Upper lobe of left lung (tissue), 6 donors: Measurements from ENCODE around the gene MTIF2. TPM values are rescaled to one million over a fixed set of nuclear protein-coding genes. Genes with fewer than 3 reads are reported as not detected.
"Not testable (repeated sequence)": the region's sequence is repeated elsewhere in the genome, so short reads cannot be mapped to it uniquely, and the experiment has no call there.

Source experiments
- ATAC-seq, 2 donors: fragments of 200-7000 bp; cut with Tn5 transposase; one replicate each; pipeline ENCODE4 v1.9.1; 2022; ENCODE audit warnings: mild to moderate bottlenecking in 2 of 2, moderate library complexity in 2 of 2; ENCODE audit not compliant: low FRiP score in 2 of 2
- DNase-seq, 2 donors: peaks; one replicate each; pipeline ENCODE4 v3.0.0-alpha.2; 2019 to 2020
- H3K27ac ChIP-seq, 4 donors: fragments of 200-600 bp; sonication (generic); one replicate each; pipeline ENCODE4 v1.5.1; 2016 to 2019
- H3K27me3 ChIP-seq, 4 donors: fragments of 200-600 bp; sonication (generic); one replicate each; pipeline ENCODE4 v1.5.1; 2017 to 2019
- H3K36me3 ChIP-seq, 4 donors: fragments of 200-600 bp; sonication (generic); one replicate each; pipeline ENCODE4 v1.5.1; 2016 to 2019
- H3K4me1 ChIP-seq, 4 donors: fragments of 200-600 bp; sonication (generic); one replicate each; pipeline ENCODE4 v1.5.1; 2018 to 2019
- H3K4me3 ChIP-seq, 4 donors: fragments of 200-600 bp; sonication (generic); one replicate each; pipeline ENCODE4 v1.5.1; 2017 to 2019; ENCODE audit warnings: mild to moderate bottlenecking in 2 of 4, moderate library complexity in 1 of 4
- H3K9me3 ChIP-seq, 4 donors: fragments of 200-600 bp; sonication (generic); one replicate each; pipeline ENCODE4 v1.5.1; 2018 to 2019
- EP300 ChIP-seq, 4 donors: sonication (generic); formaldehyde crosslinking; IDR thresholded peaks; one replicate each; pipeline ENCODE4 v1.5.1; 2017; ENCODE audit warnings: antibody characterized with exemption in 4 of 4, control low read depth in 2 of 4
- POLR2A ChIP-seq, 4 donors: fragments of 450-650 bp; IDR thresholded peaks; one replicate each; pipeline ENCODE4 v1.5.1; 2016 to 2017; ENCODE audit warnings: antibody characterized with exemption in 4 of 4, mild to moderate bottlenecking in 2 of 4
- POLR2AphosphoS5 ChIP-seq, 2 donors: sonication (generic); formaldehyde crosslinking; IDR thresholded peaks; one replicate each; pipeline ENCODE4 v1.5.1; 2017; ENCODE audit warnings: antibody characterized with exemption in 2 of 2
- WGBS, 2 donors: methylation state at CpG; one replicate each; pipeline ENCODE4 v1.1.5; 2017 to 2018; 5-methylcytosine and 5-hydroxymethylcytosine counted together
- total RNA-seq, 6 donors: library from RNA; depleted of rRNA in 4 of 6; stranded (reverse); fragments of >200 nt in 4 of 6; gene quantifications; one replicate each; pipeline versions ENCODE4 v1.1.0 to v1.2.1, GENCODE V29; 2016 to 2021
- TF ChIP-seq, protein P1 (sequence below), 6 experiments: fragments of 450-650 bp in 4 of 6; fragments of 200-600 bp in 2 of 6; sonication (generic) in 2 of 6; IDR thresholded peaks; one replicate each; pipeline ENCODE4 v1.5.1; 2016 to 2019; ENCODE audit warnings: antibody characterized with exemption in 6 of 6
- donor health status: DM: no; HTN: no; CAD: no; lungs with moderate emphysema.
- donor health status: DM: no; HTN: yes; CAD: no; lungs with severe emphysema.

MTIF2 gene
- total RNA-seq, 6 donors from 2014 or later: 15.0 to 45.1 (median 22.8) TPM

DNA sequence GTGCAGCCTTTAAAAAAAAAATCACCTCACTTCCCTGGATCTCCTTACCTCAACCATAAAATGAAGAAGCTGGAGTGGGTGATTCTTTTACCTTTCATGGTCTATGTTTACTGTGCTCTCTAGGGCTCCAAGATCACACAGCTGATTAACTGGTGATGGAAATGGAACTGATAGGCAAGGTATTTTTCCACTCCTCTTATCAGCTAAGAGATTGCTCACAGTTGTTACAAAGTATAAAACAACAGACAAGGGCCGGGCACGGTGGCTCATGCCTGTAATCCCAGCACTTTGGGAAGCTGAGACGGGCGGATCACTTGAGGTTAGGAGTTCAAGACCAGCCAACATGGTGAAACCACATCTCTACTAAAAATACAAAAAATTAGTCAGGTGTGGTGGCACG lies 22.0 kb downstream of the MTIF2 start:
- no peaks in the 10 kb centered on the region for H3K9me3 ChIP-seq
- TF ChIP-seq POLR2AphosphoS5 (IDR thresholded peaks at IDR 0.05) (no peak), EP300 (IDR thresholded peaks at IDR 0.05) (no peak), POLR2A (IDR thresholded peaks at IDR 0.05) (no peak)
- TF ChIP-seq, protein P1, sequence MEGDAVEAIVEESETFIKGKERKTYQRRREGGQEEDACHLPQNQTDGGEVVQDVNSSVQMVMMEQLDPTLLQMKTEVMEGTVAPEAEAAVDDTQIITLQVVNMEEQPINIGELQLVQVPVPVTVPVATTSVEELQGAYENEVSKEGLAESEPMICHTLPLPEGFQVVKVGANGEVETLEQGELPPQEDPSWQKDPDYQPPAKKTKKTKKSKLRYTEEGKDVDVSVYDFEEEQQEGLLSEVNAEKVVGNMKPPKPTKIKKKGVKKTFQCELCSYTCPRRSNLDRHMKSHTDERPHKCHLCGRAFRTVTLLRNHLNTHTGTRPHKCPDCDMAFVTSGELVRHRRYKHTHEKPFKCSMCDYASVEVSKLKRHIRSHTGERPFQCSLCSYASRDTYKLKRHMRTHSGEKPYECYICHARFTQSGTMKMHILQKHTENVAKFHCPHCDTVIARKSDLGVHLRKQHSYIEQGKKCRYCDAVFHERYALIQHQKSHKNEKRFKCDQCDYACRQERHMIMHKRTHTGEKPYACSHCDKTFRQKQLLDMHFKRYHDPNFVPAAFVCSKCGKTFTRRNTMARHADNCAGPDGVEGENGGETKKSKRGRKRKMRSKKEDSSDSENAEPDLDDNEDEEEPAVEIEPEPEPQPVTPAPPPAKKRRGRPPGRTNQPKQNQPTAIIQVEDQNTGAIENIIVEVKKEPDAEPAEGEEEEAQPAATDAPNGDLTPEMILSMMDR (IDR thresholded peaks at IDR 0.05): no peak
- ATAC-seq (no peak), DNase-seq (no peak)
- no peaks in the 10 kb centered on the region for H3K4me1 ChIP-seq
- WGBS, 2 donors: 92 to 93% methylated on average over 5 of the region's 5 CpGs
- H3K27ac ChIP-seq: no peak overlapping the region
- H3K4me3 ChIP-seq: no peak overlapping the region
- peaks cover 6 to 80% (median 27%) of the 10 kb centered on the region in 4 donors for H3K36me3 ChIP-seq
- no peaks in the 10 kb centered on the region for H3K27me3 ChIP-seq

DNA sequence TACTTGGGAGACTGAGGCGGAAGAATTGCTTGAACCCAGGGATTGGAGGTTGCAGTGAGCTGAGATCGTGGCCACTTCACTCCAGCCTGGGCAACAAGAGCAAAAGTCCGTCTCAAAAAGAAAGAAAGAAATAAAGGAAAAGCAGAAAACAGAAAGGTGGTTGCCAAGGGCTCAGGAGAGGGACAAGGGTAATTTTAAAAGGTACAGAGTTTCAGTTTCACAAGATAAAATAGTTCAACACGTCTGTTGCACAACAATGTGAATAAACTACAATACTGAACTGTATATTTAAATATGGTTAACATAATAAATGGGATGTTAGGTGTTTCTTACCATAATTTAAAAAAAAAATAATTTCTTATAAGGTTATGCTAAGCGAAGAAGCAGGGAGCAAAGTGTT lies 23.6 kb downstream of the MTIF2 start:
- WGBS, 2 donors: 85 to 89% methylated on average over 5 of the region's 5 CpGs
- ATAC-seq: no peak

DNA sequence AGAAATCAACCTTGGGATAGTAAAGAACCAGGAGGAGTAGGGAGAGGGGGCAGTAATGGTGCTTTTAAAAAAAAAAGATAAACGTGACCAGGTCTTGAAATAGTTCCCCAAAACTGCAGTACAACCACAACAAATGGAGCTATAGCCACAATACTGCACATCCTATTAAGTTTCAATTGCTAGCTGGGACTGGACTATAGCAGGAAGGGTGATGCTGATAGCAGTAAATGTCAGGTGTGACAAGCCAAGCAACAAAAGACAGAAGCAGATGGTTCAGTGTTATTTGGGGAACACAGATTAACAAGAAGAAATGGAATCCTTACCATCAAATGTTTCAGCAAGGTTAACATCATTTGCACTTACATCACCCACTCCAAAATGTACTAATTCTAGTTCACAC lies 26.4 kb downstream of the MTIF2 start:
- WGBS, 2 donors: 62 to 100% methylated on average over 1 of the region's 1 CpG
- Histone ChIP-seq H3K36me3 (peaks cover 0 to 86% (median 21%) of the 10 kb centered on the region in 4 donors), H3K27me3 (no peaks in the 10 kb centered on the region), H3K4me3 (no peak overlapping the region), H3K9me3 (no peaks in the 10 kb centered on the region), H3K27ac (no peak overlapping the region), H3K4me1 (no peaks in the 10 kb centered on the region)
- no peak for DNase-seq
- TF ChIP-seq EP300 (IDR thresholded peaks at IDR 0.05): no peak
- TF ChIP-seq POLR2A (IDR thresholded peaks at IDR 0.05): no peak
- TF ChIP-seq POLR2AphosphoS5 (IDR thresholded peaks at IDR 0.05): no peak
- TF ChIP-seq, protein P1 (IDR thresholded peaks at IDR 0.05): no peak
- ATAC-seq: no peak

More for the DNA sequence above, 23.6 kb downstream of the MTIF2 start:
- Histone ChIP-seq H3K9me3 (no peaks in the 10 kb centered on the region), H3K36me3 (peaks cover 0 to 79% (median 29%) of the 10 kb centered on the region in 4 donors), H3K27ac (no peak overlapping the region), H3K27me3 (no peaks in the 10 kb centered on the region), H3K4me1 (no peaks in the 10 kb centered on the region), H3K4me3 (no peak overlapping the region)
- no peak for TF ChIP-seq POLR2AphosphoS5 (IDR thresholded peaks at IDR 0.05)
- no peak for TF ChIP-seq EP300 (IDR thresholded peaks at IDR 0.05)
- no peak for TF ChIP-seq POLR2A (IDR thresholded peaks at IDR 0.05)
- TF ChIP-seq, protein P1 (IDR thresholded peaks at IDR 0.05): no peak
- DNase-seq: no peak

DNA sequence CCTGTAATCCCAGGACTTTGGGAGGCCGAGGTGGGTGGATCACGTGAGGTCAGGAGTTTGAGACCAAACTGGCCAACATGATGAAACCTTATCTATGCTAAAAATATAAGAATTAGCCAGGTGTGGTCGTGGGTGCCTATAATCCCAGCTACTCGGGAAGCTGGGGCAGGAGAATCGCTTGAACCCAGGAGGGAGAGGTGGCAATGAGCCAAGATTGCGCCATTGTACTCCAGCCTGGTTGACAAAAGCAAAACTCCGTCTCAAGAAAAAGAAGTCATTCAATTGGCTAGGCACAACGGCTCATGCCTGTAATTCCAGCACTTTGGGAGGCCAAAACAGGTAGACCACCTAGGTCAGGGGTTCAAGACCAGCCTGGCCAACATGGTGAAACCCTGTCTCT lies 27.4 kb downstream of the MTIF2 start:
- not testable (repeated sequence) for H3K4me3 ChIP-seq, DNase-seq, H3K4me1 ChIP-seq, H3K9me3 ChIP-seq, H3K27me3 ChIP-seq, ATAC-seq, H3K27ac ChIP-seq
- WGBS, 2 donors: 88 to 90% methylated on average over 8 of the region's 8 CpGs
- peaks cover 0 to 85% (median 18%) of the 10 kb centered on the region in 4 donors for H3K36me3 ChIP-seq

DNA sequence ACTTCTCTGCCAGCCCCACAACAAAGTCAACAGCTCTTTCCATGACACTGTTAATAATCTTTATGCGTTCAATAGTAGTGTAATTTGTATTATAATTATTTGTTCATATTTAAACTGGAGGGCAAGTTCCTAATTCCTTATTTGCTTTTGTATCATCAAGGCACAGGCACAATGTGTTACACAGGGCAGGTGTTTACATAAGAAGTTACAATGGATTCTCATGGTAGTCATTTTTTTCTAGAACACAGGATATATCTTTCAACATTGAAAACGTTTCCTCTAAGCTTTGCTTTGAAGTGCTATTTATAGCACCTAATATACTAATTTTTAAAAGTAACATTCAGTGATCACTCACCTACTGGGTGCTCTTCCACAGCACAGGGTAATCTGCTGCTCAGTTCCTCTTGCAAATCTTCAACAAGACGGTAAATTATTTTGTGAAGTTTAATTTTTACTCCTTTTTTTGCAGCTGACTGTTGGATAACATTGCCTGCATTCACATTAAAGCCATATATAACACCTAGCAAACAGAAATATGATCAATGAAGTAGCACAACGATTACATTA lies 29.3 kb downstream of the MTIF2 start:
- TF ChIP-seq EP300 (IDR thresholded peaks at IDR 0.05): no peak
- no peak for TF ChIP-seq POLR2AphosphoS5 (IDR thresholded peaks at IDR 0.05)
- no peak for TF ChIP-seq POLR2A (IDR thresholded peaks at IDR 0.05)
- TF ChIP-seq, protein P1 (IDR thresholded peaks at IDR 0.05): no peak

More for the DNA sequence above, 29.3 kb downstream of the MTIF2 start:
- peaks cover 0 to 8% (median 4%) of the 10 kb centered on the region in 4 donors for H3K4me1 ChIP-seq
- 55 to 60% methylated on average over 4 of the region's 4 CpGs for WGBS, 2 donors
- H3K9me3 ChIP-seq: no peaks in the 10 kb centered on the region
- H3K36me3 ChIP-seq: peaks cover 9 to 86% (median 21%) of the 10 kb centered on the region in 4 donors
- DNase-seq (no peak), ATAC-seq (no peak)
- no peak overlapping the region for H3K27ac ChIP-seq
- H3K4me3 ChIP-seq: no peak overlapping the region
- H3K27me3 ChIP-seq: no peaks in the 10 kb centered on the region
